DND-41 (cell line): ENCODE results near the gene KCNA4.

Experiments used
- ATAC-seq: fragments of 200-7000 bp; cut with Tn5 transposase; 3 replicates; pipeline ENCODE4 v1.9.1; 2021; ENCODE audit warnings: low read depth; ENCODE audit not compliant: insufficient read depth
- DNase-seq: peaks from one replicate; pipeline ENCODE4 v3.0.0-alpha.2; 2020
- H2AFZ ChIP-seq: 2 replicates; pipeline ENCODE4 v1.6.0; 2012; ENCODE audit warnings: low read depth, low read length
- H3K27ac ChIP-seq: 2 replicates; pipeline ENCODE4 v1.5.1; 2012; ENCODE audit warnings: low read length, inconsistent platforms
- H3K27me3 ChIP-seq: fragments of 200-600 bp; sonication (generic); 2 replicates; pipeline ENCODE4 v1.6.0; 2012; ENCODE audit warnings: low read length, mild to moderate bottlenecking, inconsistent platforms; ENCODE audit not compliant: insufficient read depth, poor library complexity
- H3K36me3 ChIP-seq: 2 replicates; pipeline ENCODE4 v1.5.1; 2012; ENCODE audit warnings: low read length, inconsistent platforms; ENCODE audit not compliant: insufficient read depth
- H3K4me1 ChIP-seq: 2 replicates; pipeline ENCODE4 v1.5.1; 2012; ENCODE audit warnings: mild to moderate bottlenecking, low read length; ENCODE audit not compliant: insufficient read depth
- H3K4me2 ChIP-seq: 2 replicates; pipeline ENCODE4 v1.6.0; 2012; ENCODE audit warnings: mild to moderate bottlenecking, moderate library complexity, low read length, inconsistent platforms; ENCODE audit not compliant: insufficient read depth
- H3K4me3 ChIP-seq, 2 experiments: fragments of 200-600 bp in 1 of 2; shearing (Covaris generic) in 1 of 2; 2 replicates each; pipeline ENCODE4 v1.5.1; 2012 to 2016; ENCODE audit warnings: inconsistent platforms in 2 of 2, low read length in 2 of 2, mild to moderate bottlenecking in 2 of 2, low read depth in 1 of 2, moderate library complexity in 1 of 2
- H3K79me2 ChIP-seq: 2 replicates; pipeline ENCODE4 v1.6.0; 2012; ENCODE audit warnings: low read length, inconsistent platforms; ENCODE audit not compliant: insufficient read depth
- H3K9ac ChIP-seq: 2 replicates; pipeline ENCODE4 v1.6.0; 2012; ENCODE audit warnings: low read depth, mild to moderate bottlenecking, inconsistent platforms, low read length, moderate library complexity
- H3K9me3 ChIP-seq: 2 replicates; pipeline ENCODE4 v1.5.1; 2012; ENCODE audit warnings: low read length, moderate library complexity, mild to moderate bottlenecking, inconsistent platforms; ENCODE audit not compliant: insufficient read depth, severe bottlenecking
- H4K20me1 ChIP-seq: 2 replicates; pipeline ENCODE4 v1.6.0; 2012; ENCODE audit warnings: low read length; ENCODE audit not compliant: insufficient read depth
- CTCF ChIP-seq: IDR thresholded peaks from 2 replicates; pipeline ENCODE4 v1.5.1; 2012; ENCODE audit warnings: borderline replicate concordance, low read length, moderate library complexity, mild to moderate bottlenecking; ENCODE audit not compliant: poor library complexity, severe bottlenecking; ENCODE audit errors: extremely low read depth
- EZH2 ChIP-seq: IDR thresholded peaks from 3 replicates; pipeline ENCODE4 v1.6.1; 2012; ENCODE audit warnings: borderline replicate concordance, low read depth, mild to moderate bottlenecking, moderate library complexity, low read length, inconsistent platforms; ENCODE audit not compliant: severe bottlenecking

The KCNA4 gene

DNA sequence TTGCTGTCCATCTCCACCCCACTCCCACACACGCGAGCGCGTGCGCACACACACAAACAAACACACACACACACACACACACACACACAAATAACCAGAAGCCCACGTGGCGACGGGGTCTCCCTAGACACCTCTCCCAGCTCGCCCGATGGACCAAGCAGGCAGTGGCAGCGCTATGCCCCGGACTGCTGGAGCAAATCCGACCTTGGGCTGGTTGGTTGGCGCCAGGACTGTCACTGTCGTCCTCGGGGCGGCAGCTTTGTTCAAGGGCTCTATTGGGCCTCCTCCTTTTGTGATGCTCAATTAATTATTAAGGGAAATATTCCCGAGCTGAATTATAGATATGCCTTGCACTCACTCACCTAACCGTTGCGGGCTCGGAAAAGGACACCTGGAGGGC lies 1.7 kb upstream of the KCNA4 start:
- Histone ChIP-seq H3K4me2 (no peak overlapping the region), H3K4me3 (no peak overlapping the region), H3K79me2 (no peaks in the 10 kb centered on the region), H3K27ac (no peak overlapping the region), H2AFZ (no peak overlapping the region), H3K4me1 (no peaks in the 10 kb centered on the region), H4K20me1 (no peaks in the 10 kb centered on the region), H3K36me3 (no peaks in the 10 kb centered on the region), H3K27me3 (no peaks in the 10 kb centered on the region), H3K9ac (no peak overlapping the region), H3K9me3 (no peaks in the 10 kb centered on the region)
- DNase-seq (no peak), ATAC-seq (no peak)
- TF ChIP-seq EZH2 (no peak), CTCF (no peak)

- H3K27me3 ChIP-seq: no peaks in the 10 kb centered on the region
- TF ChIP-seq CTCF (no peak), EZH2 (no peak)
- DNase-seq (no peak), ATAC-seq (no peak)
- no peaks in the 10 kb centered on the region for H3K36me3 ChIP-seq
- no peak overlapping the region for H3K27ac ChIP-seq
- no peaks in the 10 kb centered on the region for H3K4me1 ChIP-seq
- no peaks in the 10 kb centered on the region for H4K20me1 ChIP-seq
- no peak overlapping the region for H3K4me3 ChIP-seq
- no peaks in the 10 kb centered on the region for H3K79me2 ChIP-seq
- no peaks in the 10 kb centered on the region for H3K9me3 ChIP-seq
- H2AFZ ChIP-seq: no peak overlapping the region
- no peak overlapping the region for H3K4me2 ChIP-seq
- H3K9ac ChIP-seq: no peak overlapping the region
Observed at GRCh38 chr11:30017445-30017895, 640 bp upstream of the KCNA4 start.

GRCh38 chr11:30015725-30016412 lies 961 bp downstream of the KCNA4 start:
- Histone ChIP-seq H2AFZ (no peak overlapping the region), H3K4me3 (no peak overlapping the region), H3K36me3 (no peaks in the 10 kb centered on the region), H3K9me3 (no peaks in the 10 kb centered on the region), H4K20me1 (no peaks in the 10 kb centered on the region), H3K4me2 (no peak overlapping the region), H3K79me2 (no peaks in the 10 kb centered on the region), H3K27ac (no peak overlapping the region), H3K27me3 (no peaks in the 10 kb centered on the region), H3K9ac (no peak overlapping the region), H3K4me1 (no peaks in the 10 kb centered on the region)
- TF ChIP-seq EZH2 (no peak), CTCF (no peak)
- ATAC-seq: no peak
- no peak for DNase-seq

GRCh38 chr11:30012346-30012745 lies 4.5 kb downstream of the KCNA4 start:
- no peaks in the 10 kb centered on the region for H3K27me3 ChIP-seq
- TF ChIP-seq EZH2 (no peak), CTCF (no peak)
- no peak overlapping the region for H3K9ac ChIP-seq
- ATAC-seq (no peak), DNase-seq (no peak)
- H3K36me3 ChIP-seq: no peaks in the 10 kb centered on the region
- no peaks in the 10 kb centered on the region for H3K4me1 ChIP-seq
- no peaks in the 10 kb centered on the region for H3K9me3 ChIP-seq
- no peak overlapping the region for H3K4me3 ChIP-seq
- H3K27ac ChIP-seq: no peak overlapping the region
- no peaks in the 10 kb centered on the region for H4K20me1 ChIP-seq
- H2AFZ ChIP-seq: no peak overlapping the region
- H3K4me2 ChIP-seq: no peak overlapping the region
- H3K79me2 ChIP-seq: no peaks in the 10 kb centered on the region
